DND-41 (cell line): Measurements from ENCODE around the gene PRDX5.
"Not testable (repeated sequence)": the region's sequence is repeated elsewhere in the genome, so short reads cannot be mapped to it uniquely, and the experiment has no call there.

Experiments
- ATAC-seq: fragments of 200-7000 bp; cut with Tn5 transposase; 3 replicates; pipeline ENCODE4 v1.9.1; 2021; ENCODE audit warnings: low read depth; ENCODE audit not compliant: insufficient read depth
- DNase-seq: peaks from one replicate; pipeline ENCODE4 v3.0.0-alpha.2; 2020
- H2AFZ ChIP-seq: 2 replicates; pipeline ENCODE4 v1.6.0; 2012; ENCODE audit warnings: low read depth, low read length
- H3K27ac ChIP-seq: 2 replicates; pipeline ENCODE4 v1.5.1; 2012; ENCODE audit warnings: low read length, inconsistent platforms
- H3K27me3 ChIP-seq: fragments of 200-600 bp; sonication (generic); 2 replicates; pipeline ENCODE4 v1.6.0; 2012; ENCODE audit warnings: low read length, mild to moderate bottlenecking, inconsistent platforms; ENCODE audit not compliant: insufficient read depth, poor library complexity
- H3K36me3 ChIP-seq: 2 replicates; pipeline ENCODE4 v1.5.1; 2012; ENCODE audit warnings: low read length, inconsistent platforms; ENCODE audit not compliant: insufficient read depth
- H3K4me1 ChIP-seq: 2 replicates; pipeline ENCODE4 v1.5.1; 2012; ENCODE audit warnings: mild to moderate bottlenecking, low read length; ENCODE audit not compliant: insufficient read depth
- H3K4me2 ChIP-seq: 2 replicates; pipeline ENCODE4 v1.6.0; 2012; ENCODE audit warnings: mild to moderate bottlenecking, moderate library complexity, low read length, inconsistent platforms; ENCODE audit not compliant: insufficient read depth
- H3K4me3 ChIP-seq, 2 experiments: fragments of 200-600 bp in 1 of 2; shearing (Covaris generic) in 1 of 2; 2 replicates each; pipeline ENCODE4 v1.5.1; 2012 to 2016; ENCODE audit warnings: inconsistent platforms in 2 of 2, low read length in 2 of 2, mild to moderate bottlenecking in 2 of 2, low read depth in 1 of 2, moderate library complexity in 1 of 2
- H3K79me2 ChIP-seq: 2 replicates; pipeline ENCODE4 v1.6.0; 2012; ENCODE audit warnings: low read length, inconsistent platforms; ENCODE audit not compliant: insufficient read depth
- H3K9ac ChIP-seq: 2 replicates; pipeline ENCODE4 v1.6.0; 2012; ENCODE audit warnings: low read depth, mild to moderate bottlenecking, inconsistent platforms, low read length, moderate library complexity
- H3K9me3 ChIP-seq: 2 replicates; pipeline ENCODE4 v1.5.1; 2012; ENCODE audit warnings: low read length, moderate library complexity, mild to moderate bottlenecking, inconsistent platforms; ENCODE audit not compliant: insufficient read depth, severe bottlenecking
- H4K20me1 ChIP-seq: 2 replicates; pipeline ENCODE4 v1.6.0; 2012; ENCODE audit warnings: low read length; ENCODE audit not compliant: insufficient read depth
- CTCF ChIP-seq: IDR thresholded peaks from 2 replicates; pipeline ENCODE4 v1.5.1; 2012; ENCODE audit warnings: borderline replicate concordance, low read length, moderate library complexity, mild to moderate bottlenecking; ENCODE audit not compliant: poor library complexity, severe bottlenecking; ENCODE audit errors: extremely low read depth
- EZH2 ChIP-seq: IDR thresholded peaks from 3 replicates; pipeline ENCODE4 v1.6.1; 2012; ENCODE audit warnings: borderline replicate concordance, low read depth, mild to moderate bottlenecking, moderate library complexity, low read length, inconsistent platforms; ENCODE audit not compliant: severe bottlenecking

The PRDX5 gene

GRCh38 chr11:64314146-64314804 is 3.6 kb upstream of the PRDX5 start:
- Histone ChIP-seq H3K4me3 (no peak overlapping the region), H3K27ac (no peak overlapping the region)

GRCh38 chr11:64314805-64315561 is 2.9 kb upstream of the PRDX5 start:
- DNase-seq (no peak), ATAC-seq (no peak)
- H3K79me2 ChIP-seq, result peaks cover 51% of the 10 kb centered on the region
- H3K4me1 ChIP-seq, result peaks cover 34% of the 10 kb centered on the region
- no peaks in the 10 kb centered on the region for H3K9me3 ChIP-seq
- TF ChIP-seq CTCF (no peak), EZH2 (no peak)
- no peak overlapping the region for H3K27ac ChIP-seq
- no peak overlapping the region for H3K4me3 ChIP-seq
- H3K9ac ChIP-seq, result no peak overlapping the region
- peak overlapping the region; percentile 66; the same call in 1 of the 2 replicates for H3K4me2 ChIP-seq
- no peaks in the 10 kb centered on the region for H3K27me3 ChIP-seq
- no peak overlapping the region for H2AFZ ChIP-seq
- H3K36me3 ChIP-seq, result peaks cover 41% of the 10 kb centered on the region
- H4K20me1 ChIP-seq, result peaks cover 19% of the 10 kb centered on the region; the same call in 1 of the 2 replicates

More at GRCh38 chr11:64314146-64314804, 3.6 kb upstream of the PRDX5 start:
- peaks cover 28% of the 10 kb centered on the region for H3K4me1 ChIP-seq
- no peak for ATAC-seq
- H3K9me3 ChIP-seq, result no peaks in the 10 kb centered on the region
- H2AFZ ChIP-seq, result no peak overlapping the region
- H3K4me2 ChIP-seq, result no peak overlapping the region
- H3K79me2 ChIP-seq, result peaks cover 54% of the 10 kb centered on the region
- TF ChIP-seq EZH2, result no peak
- TF ChIP-seq CTCF, result no peak
- no peaks in the 10 kb centered on the region for H3K27me3 ChIP-seq
- DNase-seq, result no peak
- H3K36me3 ChIP-seq, result peaks cover 41% of the 10 kb centered on the region
- no peak overlapping the region for H3K9ac ChIP-seq
- H4K20me1 ChIP-seq, result peaks cover 19% of the 10 kb centered on the region; the same call in 1 of the 2 replicates

- not testable (repeated sequence) for ATAC-seq, H3K27ac ChIP-seq, H3K9me3 ChIP-seq
Measured at GRCh38 chr11:64315667-64316526, 2.0 kb upstream of the PRDX5 start.

More at GRCh38 chr11:64315667-64316526, 2.0 kb upstream of the PRDX5 start:
- peak overlapping the region; percentile 87 for H3K9ac ChIP-seq
- peak overlapping the region; percentile 52 to 71; a peak in 2 of 4 replicates for H3K4me3 ChIP-seq
- not testable (repeated sequence) for H2AFZ ChIP-seq, H3K27me3 ChIP-seq, DNase-seq
- H3K36me3 ChIP-seq, result peaks cover 46% of the 10 kb centered on the region
- peaks cover 16% of the 10 kb centered on the region for H4K20me1 ChIP-seq
- H3K4me2 ChIP-seq, result peak overlapping the region; percentile 66
- H3K4me1 ChIP-seq, result peaks cover 34% of the 10 kb centered on the region
- peaks cover 48% of the 10 kb centered on the region for H3K79me2 ChIP-seq
